Glutamatergic neuron (in vitro differentiated cells): ENCODE measurements around the gene CLNK. TPM values are rescaled to one million over a fixed set of nuclear protein-coding genes. Genes with fewer than 3 reads are reported as not detected.
"Not testable (repeated sequence)": the region's sequence is repeated elsewhere in the genome, so short reads cannot be mapped to it uniquely, and the experiment has no call there.

Experiments
- DNase-seq: peaks from one replicate; pipeline ENCODE4 v3.0.0; 2022
- H3K27ac Mint-ChIP-seq: one replicate; pipeline ENCODE4 v1.8.0; 2020; ENCODE audit warnings: mild to moderate bottlenecking, mixed read lengths, inconsistent platforms; ENCODE audit not compliant: unreplicated experiment
- H3K27me3 Mint-ChIP-seq: one replicate; pipeline ENCODE4 v1.8.0; 2020; ENCODE audit warnings: mild to moderate bottlenecking, moderate library complexity, mixed read lengths, inconsistent platforms; ENCODE audit not compliant: unreplicated experiment
- H3K36me3 Mint-ChIP-seq: one replicate; pipeline ENCODE4 v1.8.0; 2020; ENCODE audit warnings: mild to moderate bottlenecking, mixed read lengths, inconsistent platforms; ENCODE audit not compliant: unreplicated experiment
- H3K4me1 Mint-ChIP-seq: one replicate; pipeline ENCODE4 v1.8.0; 2020; ENCODE audit warnings: mild to moderate bottlenecking, low read depth, mixed read lengths, inconsistent platforms; ENCODE audit not compliant: unreplicated experiment
- H3K4me3 Mint-ChIP-seq: one replicate; pipeline ENCODE4 v1.8.0; 2020; ENCODE audit warnings: mild to moderate bottlenecking, mixed read lengths, inconsistent platforms; ENCODE audit not compliant: unreplicated experiment
- H3K9me3 Mint-ChIP-seq: one replicate; pipeline ENCODE4 v1.8.0; 2020; ENCODE audit warnings: mild to moderate bottlenecking, moderate library complexity, mixed read lengths, inconsistent platforms; ENCODE audit not compliant: unreplicated experiment
- CTCF ChIP-seq: fragments of 200-600 bp; sonication (generic); IDR thresholded peaks from one replicate; pipeline ENCODE4 v1.5.0; 2021; ENCODE audit not compliant: partially characterized antibody, unreplicated experiment
- total RNA-seq: library from RNA; stranded (reverse); fragmentation: NEBNext Ultra II Directional; extraction: Animal tissue kit (Norgen Biotek cat#: 25700); gene quantifications from one replicate; pipeline ENCODE4 v1.2.1, GENCODE V29; 2021; ENCODE audit not compliant: unreplicated experiment

Gene CLNK
- total RNA-seq, 1 donor from 2014 or later = not detected

GRCh38 chr4:10623241-10623640, 61.3 kb downstream of the CLNK start:
- Mint-ChIP-seq H3K4me3 (no peak overlapping the region), H3K27ac (no peak overlapping the region), H3K4me1 (peaks cover 3% of the 10 kb centered on the region), H3K36me3 (no peaks in the 10 kb centered on the region), H3K9me3 (no peaks in the 10 kb centered on the region), H3K27me3 (no peaks in the 10 kb centered on the region)
- no peak for TF ChIP-seq CTCF
- no peak for DNase-seq

GRCh38 chr4:10622728-10623127, 61.8 kb downstream of the CLNK start:
- H3K36me3 Mint-ChIP-seq = no peaks in the 10 kb centered on the region
- H3K27me3 Mint-ChIP-seq = no peaks in the 10 kb centered on the region
- peaks cover 3% of the 10 kb centered on the region for H3K4me1 Mint-ChIP-seq
- no peak overlapping the region for H3K27ac Mint-ChIP-seq
- TF ChIP-seq CTCF = no peak
- no peaks in the 10 kb centered on the region for H3K9me3 Mint-ChIP-seq
- DNase-seq = no peak
- no peak overlapping the region for H3K4me3 Mint-ChIP-seq

DNA sequence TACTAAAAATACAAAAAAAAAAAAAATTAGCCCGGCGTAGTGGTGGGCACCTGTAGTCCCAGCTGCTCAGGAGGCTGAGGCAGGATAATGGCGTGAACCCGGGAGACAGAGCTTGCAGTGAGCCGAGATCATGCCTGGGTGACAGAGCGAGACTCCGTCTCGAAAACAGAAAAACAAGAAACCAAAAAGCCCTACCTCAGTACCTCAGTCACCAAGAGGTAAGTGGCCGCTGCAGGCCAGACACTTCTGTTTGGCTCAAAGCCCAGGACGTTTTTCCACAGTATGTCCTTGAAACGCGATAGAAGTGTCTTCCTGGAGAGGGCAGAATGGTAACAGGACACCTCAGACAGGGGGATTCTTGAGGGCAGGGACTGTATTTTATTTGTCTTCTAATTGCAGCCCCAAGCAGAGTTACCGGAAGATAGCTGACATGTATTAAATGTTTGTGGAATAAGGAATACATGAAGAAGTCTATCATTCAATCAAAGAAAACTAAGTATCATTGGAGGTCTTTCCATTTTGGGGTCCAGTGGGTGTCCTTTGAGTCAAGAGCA, 63.6 kb downstream of the CLNK start:
- no peak overlapping the region for H3K4me3 Mint-ChIP-seq
- H3K27ac Mint-ChIP-seq = no peak overlapping the region
- TF ChIP-seq CTCF = no peak
- H3K9me3 Mint-ChIP-seq = no peaks in the 10 kb centered on the region
- no peaks in the 10 kb centered on the region for H3K36me3 Mint-ChIP-seq
- no peaks in the 10 kb centered on the region for H3K27me3 Mint-ChIP-seq
- peaks cover 3% of the 10 kb centered on the region for H3K4me1 Mint-ChIP-seq
- no peak for DNase-seq

DNA sequence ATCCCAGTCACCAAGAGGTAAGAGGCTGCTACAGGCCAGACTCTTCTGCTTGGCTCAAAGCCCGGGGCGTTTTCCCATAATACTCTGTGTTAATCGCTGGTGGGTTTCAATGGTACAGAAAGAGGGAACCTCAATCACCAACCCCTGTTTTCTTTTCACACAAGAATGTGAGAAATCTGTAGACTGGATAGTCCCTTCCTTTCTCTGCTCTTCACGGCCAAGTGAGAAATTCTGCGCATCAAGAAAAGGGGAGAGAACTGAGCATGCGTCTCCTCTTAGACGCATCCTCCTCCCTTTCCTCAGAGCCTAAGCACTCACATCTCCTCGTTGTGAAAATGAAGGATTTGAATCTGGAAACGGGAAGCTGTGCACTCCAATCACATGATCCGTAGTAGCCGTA, 64.7 kb downstream of the CLNK start:
- H3K4me1 Mint-ChIP-seq = no peaks in the 10 kb centered on the region
- DNase-seq = no peak
- H3K27me3 Mint-ChIP-seq = no peaks in the 10 kb centered on the region
- no peak overlapping the region for H3K27ac Mint-ChIP-seq
- no peak overlapping the region for H3K4me3 Mint-ChIP-seq
- no peaks in the 10 kb centered on the region for H3K36me3 Mint-ChIP-seq
- no peaks in the 10 kb centered on the region for H3K9me3 Mint-ChIP-seq
- TF ChIP-seq CTCF = no peak

- H3K27me3 Mint-ChIP-seq = no peaks in the 10 kb centered on the region
- no peak for TF ChIP-seq CTCF
- H3K4me1 Mint-ChIP-seq = no peaks in the 10 kb centered on the region
- no peaks in the 10 kb centered on the region for H3K36me3 Mint-ChIP-seq
- H3K9me3 Mint-ChIP-seq = no peaks in the 10 kb centered on the region
- no peak overlapping the region for H3K4me3 Mint-ChIP-seq
- H3K27ac Mint-ChIP-seq = no peak overlapping the region
- DNase-seq = no peak
Observed at GRCh38 chr4:10619220-10619619, 65.3 kb downstream of the CLNK start.

DNA sequence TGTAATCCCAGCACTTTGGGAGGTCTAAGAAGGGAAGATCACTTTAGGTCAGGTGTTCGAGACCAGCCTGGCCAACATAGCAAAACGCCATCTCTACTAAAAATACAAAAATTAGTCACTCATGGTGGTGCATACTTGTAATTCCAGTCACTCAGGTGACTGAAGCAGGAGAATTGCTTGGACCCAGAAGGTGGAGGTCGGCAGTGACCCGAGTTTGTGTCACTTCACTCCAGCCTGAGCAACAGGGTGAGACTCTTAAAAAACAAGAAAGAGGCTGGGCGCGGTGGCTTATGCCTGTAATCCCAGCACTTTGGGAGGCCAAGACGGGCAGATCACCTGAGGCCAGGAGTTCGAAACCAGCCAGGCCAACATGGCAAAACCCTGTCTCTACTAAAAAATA, 69.6 kb downstream of the CLNK start:
- H3K27me3 Mint-ChIP-seq, DNase-seq, H3K4me1 Mint-ChIP-seq, H3K36me3 Mint-ChIP-seq, H3K9me3 Mint-ChIP-seq, H3K4me3 Mint-ChIP-seq, H3K27ac Mint-ChIP-seq: not testable (repeated sequence)
